ENCODE data around the gene ABLIM3. TPM values are rescaled to one million over a fixed set of nuclear protein-coding genes. Genes with fewer than 3 reads are reported as not detected.
A peak's percentile ranks its signal among the peaks of the same experiment; 100 is the strongest.

ABLIM3 gene
- total and polyA plus RNA-seq, 9 of the 15 experiments (the other 6 are each of a cell fraction or from before 2014, with no cell fraction given), result 0.03 to 0.38 (median 0.11) TPM

DNA sequence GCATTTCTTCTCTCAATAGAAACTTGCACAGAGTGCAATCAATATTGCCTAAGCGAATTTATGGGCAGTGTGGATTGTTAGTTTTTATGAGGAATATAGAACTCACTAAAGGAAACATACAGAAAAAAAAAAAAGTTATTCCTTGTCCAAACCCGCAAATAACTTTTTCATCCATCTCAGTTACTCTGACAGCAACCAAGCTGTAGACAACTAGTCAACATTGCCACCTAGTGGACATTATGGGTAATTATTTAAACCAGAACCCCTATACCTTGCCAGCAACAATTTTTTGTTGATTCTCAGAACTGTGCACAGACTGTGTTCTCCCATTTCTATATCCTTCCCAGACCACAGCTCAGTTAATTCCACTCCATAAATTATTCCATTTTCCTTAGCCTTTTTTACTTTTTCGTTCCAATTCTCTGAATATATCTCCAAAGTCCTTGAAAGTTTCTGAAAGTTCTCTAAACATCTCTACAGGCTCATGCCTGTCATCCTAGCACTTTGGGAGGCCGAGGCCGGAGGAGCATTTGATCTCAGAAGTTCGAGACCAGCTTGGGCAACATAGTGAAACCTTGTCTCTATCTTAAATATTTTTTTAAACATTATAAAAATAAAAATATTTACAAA is 127.8 kb downstream of the ABLIM3 start (continued):
- TF ChIP-seq TRIM25 (IDR thresholded peaks at IDR 0.05; ENCODE audit: borderline replicate concordance) (no peak), ARNT (IDR thresholded peaks at IDR 0.05) (no peak), CBX3 (IDR thresholded peaks at IDR 0.05; ENCODE audit: borderline replicate concordance in 1 of 2, low read length in 2 of 2) (peak in 1 of 2 experiments; percentile 99; a peak in 2 of 3 replicates), TEAD1 (CRISPR knock-in tag; IDR thresholded peaks at IDR 0.05) (no peak), JUND (IDR thresholded peaks at IDR 0.05; ENCODE audit: borderline replicate concordance, low read depth, low read length) (no peak), JUND (tag; IDR thresholded peaks at IDR 0.05; ENCODE audit: borderline replicate concordance, low read depth, low read length) (no peak), REST (IDR thresholded peaks at IDR 0.05; ENCODE audit: borderline replicate concordance) (peak; percentile 51; the same call in 1 of the 2 replicates), REST (CRISPR knock-in tag; IDR thresholded peaks at IDR 0.05; ENCODE audit: low read depth) (no peak), KLF16 (IDR thresholded peaks at IDR 0.05) (0 out of 2 replicates have a peak, but pooled peaks have one; percentile 32)

Data from K562 (cell line).